ENCODE results near the gene PLBD1.

DNA sequence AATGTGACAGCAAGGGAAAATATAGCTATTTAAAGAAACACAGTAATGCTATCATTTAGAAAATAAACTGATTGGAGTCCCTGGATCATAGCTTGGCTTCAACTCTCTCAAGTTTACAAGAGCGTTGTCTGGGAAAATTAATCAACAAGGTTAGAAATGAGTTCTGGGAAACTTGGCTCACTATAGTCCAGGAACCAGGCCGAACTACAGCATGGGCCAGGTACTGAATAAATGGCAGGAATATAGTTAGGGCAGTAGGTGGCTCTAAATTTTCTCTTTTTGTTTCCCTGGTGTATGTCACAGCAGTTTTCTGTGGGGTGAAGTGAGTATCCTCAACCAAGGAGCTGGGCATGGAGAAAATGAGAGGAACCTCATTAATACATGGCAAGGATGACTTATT lies 72.4 kb downstream of the PLBD1 start:
- TF ChIP-seq ATF2 (CRISPR knock-in tag; IDR thresholded peaks at IDR 0.05; ENCODE audit: borderline replicate concordance, low read depth) (no peak), CTCF (IDR thresholded peaks at IDR 0.05) (no peak), SMAD4 (CRISPR knock-in tag; IDR thresholded peaks at IDR 0.05) (no peak), JUN (CRISPR knock-in tag; IDR thresholded peaks at IDR 0.05) (no peak), USF2 (CRISPR knock-in tag; IDR thresholded peaks at IDR 0.05) (no peak), TP53 (CRISPR knock-in tag; IDR thresholded peaks at IDR 0.05) (no peak)
- TF ChIP-seq, protein P1, sequence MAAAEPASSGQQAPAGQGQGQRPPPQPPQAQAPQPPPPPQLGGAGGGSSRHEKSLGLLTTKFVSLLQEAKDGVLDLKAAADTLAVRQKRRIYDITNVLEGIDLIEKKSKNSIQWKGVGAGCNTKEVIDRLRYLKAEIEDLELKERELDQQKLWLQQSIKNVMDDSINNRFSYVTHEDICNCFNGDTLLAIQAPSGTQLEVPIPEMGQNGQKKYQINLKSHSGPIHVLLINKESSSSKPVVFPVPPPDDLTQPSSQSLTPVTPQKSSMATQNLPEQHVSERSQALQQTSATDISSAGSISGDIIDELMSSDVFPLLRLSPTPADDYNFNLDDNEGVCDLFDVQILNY (CRISPR knock-in tag; IDR thresholded peaks at IDR 0.05) = no peak
- TF ChIP-seq, protein P2, sequence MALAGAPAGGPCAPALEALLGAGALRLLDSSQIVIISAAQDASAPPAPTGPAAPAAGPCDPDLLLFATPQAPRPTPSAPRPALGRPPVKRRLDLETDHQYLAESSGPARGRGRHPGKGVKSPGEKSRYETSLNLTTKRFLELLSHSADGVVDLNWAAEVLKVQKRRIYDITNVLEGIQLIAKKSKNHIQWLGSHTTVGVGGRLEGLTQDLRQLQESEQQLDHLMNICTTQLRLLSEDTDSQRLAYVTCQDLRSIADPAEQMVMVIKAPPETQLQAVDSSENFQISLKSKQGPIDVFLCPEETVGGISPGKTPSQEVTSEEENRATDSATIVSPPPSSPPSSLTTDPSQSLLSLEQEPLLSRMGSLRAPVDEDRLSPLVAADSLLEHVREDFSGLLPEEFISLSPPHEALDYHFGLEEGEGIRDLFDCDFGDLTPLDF (CRISPR knock-in tag; IDR thresholded peaks at IDR 0.05) = no peak

Measured in WTC11 (cell line).